H9 (cell line): Measurements from ENCODE around the gene TEK. TPM values are rescaled to one million over a fixed set of nuclear protein-coding genes. Genes with fewer than 3 reads are reported as not detected.

Experiments used
- DNase-seq: peaks from one replicate; pipeline ENCODE4 v3.0.0-alpha.2; 2017
- H2AFZ ChIP-seq: one replicate; pipeline ENCODE4 v1.6.1; 2013; ENCODE audit warnings: mild to moderate bottlenecking, low read length, control low read depth, moderate library complexity
- H2AK5ac ChIP-seq: 2 replicates; pipeline ENCODE4 v1.6.1; 2013; ENCODE audit warnings: low read length, control low read depth, mixed read lengths; ENCODE audit not compliant: insufficient read length
- H2BK120ac ChIP-seq: one replicate; pipeline ENCODE4 v1.6.1; 2013; ENCODE audit warnings: low read depth, mild to moderate bottlenecking, low read length, control low read depth, inconsistent platforms; ENCODE audit not compliant: poor library complexity, severe bottlenecking
- H2BK12ac ChIP-seq: 2 replicates; pipeline ENCODE4 v1.6.1; 2013; ENCODE audit warnings: low read length, control low read depth, mixed read lengths, low read depth; ENCODE audit not compliant: insufficient read length
- H2BK15ac ChIP-seq: 2 replicates; pipeline ENCODE4 v1.6.1; 2013; ENCODE audit warnings: low read depth, low read length, control low read depth
- H2BK20ac ChIP-seq: one replicate; pipeline ENCODE4 v1.6.1; 2013; ENCODE audit warnings: low read depth, mild to moderate bottlenecking, low read length, control low read depth, inconsistent platforms; ENCODE audit not compliant: poor library complexity, severe bottlenecking
- H2BK5ac ChIP-seq: 2 replicates; pipeline ENCODE4 v1.6.1; 2013; ENCODE audit warnings: low read length, control low read depth, mixed read lengths; ENCODE audit not compliant: insufficient read length
- H3K14ac ChIP-seq: 2 replicates; pipeline ENCODE4 v1.6.1; 2013; ENCODE audit warnings: low read length, control low read depth; ENCODE audit not compliant: insufficient read depth
- H3K18ac ChIP-seq: 2 replicates; pipeline ENCODE4 v1.6.1; 2013; ENCODE audit warnings: low read depth, mild to moderate bottlenecking, mixed read lengths, low read length, control low read depth; ENCODE audit not compliant: insufficient read length
- H3K23ac ChIP-seq: 2 replicates; pipeline ENCODE4 v1.6.1; 2013; ENCODE audit warnings: low read length, control low read depth, mixed read lengths, low read depth; ENCODE audit not compliant: insufficient read length
- H3K23me2 ChIP-seq: 2 replicates; pipeline ENCODE4 v1.6.1; 2013; ENCODE audit warnings: low read depth, mild to moderate bottlenecking, mixed read lengths, low read length, control low read depth; ENCODE audit not compliant: insufficient read length, poor library complexity, severe bottlenecking
- H3K27ac ChIP-seq: 2 replicates; pipeline ENCODE4 v1.5.1; 2013; ENCODE audit warnings: low read length, control low read depth, mixed read lengths, low read depth; ENCODE audit not compliant: insufficient read length
- H3K27me3 ChIP-seq: 2 replicates; pipeline ENCODE4 v1.6.1; 2013; ENCODE audit warnings: low read length, control low read depth, inconsistent platforms; ENCODE audit not compliant: insufficient read depth
- H3K4ac ChIP-seq: 2 replicates; pipeline ENCODE4 v1.6.1; 2013; ENCODE audit warnings: low read depth, mild to moderate bottlenecking, control low read depth, inconsistent platforms, low read length, moderate library complexity
- H3K4me1 ChIP-seq: 2 replicates; pipeline ENCODE4 v1.6.1; 2013; ENCODE audit warnings: low read length, control low read depth, inconsistent platforms; ENCODE audit not compliant: insufficient read depth
- H3K4me2 ChIP-seq: 2 replicates; pipeline ENCODE4 v1.6.1; 2013; ENCODE audit warnings: low read length, control low read depth, mixed read lengths; ENCODE audit not compliant: insufficient read length, insufficient read depth
- H3K56ac ChIP-seq: 2 replicates; pipeline ENCODE4 v1.6.1; 2013; ENCODE audit warnings: low read depth, mild to moderate bottlenecking, mixed read lengths, low read length, control low read depth; ENCODE audit not compliant: insufficient read length
- H3K79me1 ChIP-seq: 2 replicates; pipeline ENCODE4 v1.6.1; 2013; ENCODE audit warnings: low read depth, mild to moderate bottlenecking, moderate library complexity, low read length, control low read depth, inconsistent platforms; ENCODE audit not compliant: insufficient read depth, poor library complexity, severe bottlenecking
- H3K79me2 ChIP-seq: 2 replicates; pipeline ENCODE4 v1.6.1; 2013; ENCODE audit warnings: low read length, control low read depth, inconsistent platforms; ENCODE audit not compliant: insufficient read depth
- H3K9ac ChIP-seq: 2 replicates; pipeline ENCODE4 v1.6.1; 2013; ENCODE audit warnings: low read length, control low read depth, mixed read lengths; ENCODE audit not compliant: insufficient read length; ENCODE audit errors: extremely low read depth
- H3K9me3 ChIP-seq: one replicate; pipeline ENCODE4 v1.6.1; 2013; ENCODE audit warnings: low read depth, low read length, inconsistent platforms; ENCODE audit not compliant: control insufficient read depth
- H3T11ph ChIP-seq: one replicate; pipeline ENCODE4 v1.6.1; 2013; ENCODE audit warnings: mild to moderate bottlenecking, low read length, control low read depth, inconsistent platforms
- H4K20me1 ChIP-seq: one replicate; pipeline ENCODE4 v1.6.1; 2013; ENCODE audit not compliant: control insufficient read depth, insufficient read length, insufficient read depth
- H4K5ac ChIP-seq: 2 replicates; pipeline ENCODE4 v1.6.1; 2013; ENCODE audit warnings: low read depth, mild to moderate bottlenecking, mixed read lengths, low read length, control low read depth; ENCODE audit not compliant: insufficient read length
- H4K8ac ChIP-seq: replicated peaks from 2 replicates; pipeline ENCODE4 v1.6.1; 2013; ENCODE audit warnings: low read length, control low read depth, mixed read lengths, low read depth; ENCODE audit not compliant: insufficient read length
- H4K91ac ChIP-seq: 2 replicates; pipeline ENCODE4 v1.6.1; 2013; ENCODE audit warnings: low read depth, mild to moderate bottlenecking, moderate library complexity, mixed read lengths, low read length, control low read depth; ENCODE audit not compliant: insufficient read length
- H3K27ac Mint-ChIP-seq, 3 experiments: 2 replicates in 2 of 3; 3 replicates in 1 of 3; pipeline ENCODE4 v1.8.0; 2020 to 2021; ENCODE audit warnings: mixed read lengths in 3 of 3, mild to moderate bottlenecking in 1 of 3, moderate library complexity in 1 of 3
- H3K27me3 Mint-ChIP-seq: 2 replicates; pipeline ENCODE4 v1.8.0; 2021; ENCODE audit warnings: low read depth, mild to moderate bottlenecking, moderate library complexity, mixed read lengths
- H3K36me3 Mint-ChIP-seq, 3 experiments: 2 replicates in 2 of 3; 3 replicates in 1 of 3; pipeline ENCODE4 v1.8.0; 2020 to 2021; ENCODE audit warnings: low read depth in 3 of 3, mixed read lengths in 3 of 3; ENCODE audit not compliant: insufficient read depth in 1 of 3
- H3K4me1 Mint-ChIP-seq, 2 experiments: 2 replicates each; pipeline ENCODE4 v1.8.0; 2020; ENCODE audit warnings: mixed read lengths in 2 of 2
- H3K4me3 Mint-ChIP-seq, 2 experiments: 2 replicates in 1 of 2; 3 replicates in 1 of 2; pipeline ENCODE4 v1.8.0; 2020 to 2021; ENCODE audit warnings: mild to moderate bottlenecking in 2 of 2, mixed read lengths in 2 of 2, moderate library complexity in 1 of 2
- H3K9me3 Mint-ChIP-seq, 2 experiments: 2 replicates in 1 of 2; 3 replicates in 1 of 2; pipeline ENCODE4 v1.8.0; 2020; ENCODE audit warnings: mild to moderate bottlenecking in 2 of 2, mixed read lengths in 2 of 2, moderate library complexity in 1 of 2
- WGBS: extraction: QIAGEN DNeasy Blood & Tissue Kit; methylation state at CpG from one replicate; pipeline ENCODE4 v1.1.7; 2013; ENCODE audit warnings: missing lambda C conversion rate, low lambda C conversion rate, mixed read lengths; ENCODE audit not compliant: insufficient read length; ENCODE audit errors: extremely low coverage; 5-methylcytosine and 5-hydroxymethylcytosine counted together
- total RNA-seq: library from RNA; stranded (reverse); gene quantifications from 2 replicates; pipeline ENCODE4 v1.2.1, GENCODE V29; 2021
- TF ChIP-seq, protein P1 (sequence below): fragments of 200-600 bp; sonication (generic); conservative IDR thresholded peaks from 3 replicates; pipeline ENCODE4 v1.8.0; 2021; ENCODE audit warnings: antibody characterized with exemption, mild to moderate bottlenecking

TEK gene
- total RNA-seq, 1 experiment from 2014 or later, result 1.8 TPM

DNA sequence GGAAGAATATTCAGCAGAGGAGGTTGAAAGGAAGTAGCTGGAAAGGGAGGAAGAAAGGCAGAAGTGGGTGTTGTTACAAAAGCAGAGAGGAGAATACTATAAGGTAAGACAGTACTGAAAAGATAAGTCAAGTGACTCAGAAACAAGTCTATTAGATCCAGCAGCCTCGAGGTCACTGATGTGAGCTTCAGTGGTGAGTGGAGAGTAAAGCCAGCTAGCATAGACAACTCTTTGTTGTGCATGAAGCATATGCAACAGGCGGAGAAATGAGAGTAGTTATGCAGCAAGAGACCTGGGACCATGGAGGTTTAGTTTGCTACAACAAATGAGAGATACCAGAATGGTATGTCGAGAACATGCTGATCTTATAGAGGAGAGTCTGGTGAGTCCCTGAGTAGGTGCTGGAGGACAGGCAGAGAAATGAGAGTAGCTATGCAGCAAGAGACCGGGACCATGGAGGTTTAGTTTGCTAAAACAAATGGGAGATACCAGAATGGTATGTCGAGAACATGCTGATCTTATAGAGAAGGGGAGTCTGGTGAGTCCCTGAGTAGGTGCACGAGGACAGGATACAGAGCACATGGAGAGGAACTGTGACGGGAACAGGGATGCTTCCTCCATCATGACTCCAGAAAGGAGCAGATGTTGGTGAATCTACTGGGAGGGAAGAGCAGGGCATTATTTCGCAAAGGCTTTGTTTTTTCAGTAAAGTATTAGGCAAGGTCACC, 151.9 kb downstream of the TEK start:
- no peak overlapping the region for H3T11ph ChIP-seq
- no peak for DNase-seq
- H2AK5ac ChIP-seq, result no peak overlapping the region
- no peak overlapping the region for H2BK5ac ChIP-seq
- H3K4ac ChIP-seq, result no peak overlapping the region
- TF ChIP-seq, protein P1, sequence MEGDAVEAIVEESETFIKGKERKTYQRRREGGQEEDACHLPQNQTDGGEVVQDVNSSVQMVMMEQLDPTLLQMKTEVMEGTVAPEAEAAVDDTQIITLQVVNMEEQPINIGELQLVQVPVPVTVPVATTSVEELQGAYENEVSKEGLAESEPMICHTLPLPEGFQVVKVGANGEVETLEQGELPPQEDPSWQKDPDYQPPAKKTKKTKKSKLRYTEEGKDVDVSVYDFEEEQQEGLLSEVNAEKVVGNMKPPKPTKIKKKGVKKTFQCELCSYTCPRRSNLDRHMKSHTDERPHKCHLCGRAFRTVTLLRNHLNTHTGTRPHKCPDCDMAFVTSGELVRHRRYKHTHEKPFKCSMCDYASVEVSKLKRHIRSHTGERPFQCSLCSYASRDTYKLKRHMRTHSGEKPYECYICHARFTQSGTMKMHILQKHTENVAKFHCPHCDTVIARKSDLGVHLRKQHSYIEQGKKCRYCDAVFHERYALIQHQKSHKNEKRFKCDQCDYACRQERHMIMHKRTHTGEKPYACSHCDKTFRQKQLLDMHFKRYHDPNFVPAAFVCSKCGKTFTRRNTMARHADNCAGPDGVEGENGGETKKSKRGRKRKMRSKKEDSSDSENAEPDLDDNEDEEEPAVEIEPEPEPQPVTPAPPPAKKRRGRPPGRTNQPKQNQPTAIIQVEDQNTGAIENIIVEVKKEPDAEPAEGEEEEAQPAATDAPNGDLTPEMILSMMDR, result no peak
- no peaks in the 10 kb centered on the region for H3K79me2 ChIP-seq
- no peak overlapping the region for H2AFZ ChIP-seq
- H3K4me2 ChIP-seq, result no peak overlapping the region
- no peak overlapping the region for H3K27ac ChIP-seq
- no CpG with 5 or more reads among the region's 8 CpGs for WGBS
- H2BK20ac ChIP-seq, result no peak overlapping the region
- H3K14ac ChIP-seq, result no peak overlapping the region
- H4K5ac ChIP-seq, result no peak overlapping the region
- H3K56ac ChIP-seq, result no peak overlapping the region
- no peaks in the 10 kb centered on the region for H3K4me1 ChIP-seq
- Mint-ChIP-seq H3K27ac (no peak overlapping the region), H3K4me3 (no peak overlapping the region), H3K36me3 (no peaks in the 10 kb centered on the region), H3K9me3 (no peaks in the 10 kb centered on the region), H3K4me1 (peaks cover 0 to 6% of the 10 kb centered on the region in 2 experiments; a peak in 1 of 4 replicates), H3K27me3 (no peaks in the 10 kb centered on the region)
- H3K9me3 ChIP-seq, result no peaks in the 10 kb centered on the region
- H4K91ac ChIP-seq, result no peak overlapping the region
- H4K20me1 ChIP-seq, result no peaks in the 10 kb centered on the region
- no peak overlapping the region for H3K18ac ChIP-seq
- no peak overlapping the region for H3K9ac ChIP-seq
- no peak overlapping the region for H2BK15ac ChIP-seq
- H4K8ac ChIP-seq, result no peak overlapping the region
- no peaks in the 10 kb centered on the region for H3K27me3 ChIP-seq
- no peak overlapping the region for H3K23ac ChIP-seq
- no peak overlapping the region for H2BK120ac ChIP-seq
- no peaks in the 10 kb centered on the region for H3K23me2 ChIP-seq
- H2BK12ac ChIP-seq, result no peak overlapping the region
- no peaks in the 10 kb centered on the region for H3K79me1 ChIP-seq
